Fibroblast of lung (primary cell): Measurements from ENCODE around the gene CTDSP1.

ENCODE experiments used
- CTCF ChIP-seq, 2 donors: IDR thresholded peaks in 1 of 2; conservative IDR thresholded peaks in 1 of 2; 1 replicate in 1 of 2; 2 replicates in 1 of 2; pipeline ENCODE4 v1.5.1; 2011 to 2012; ENCODE audit warnings: low read length in 2 of 2, control low read depth in 1 of 2, inconsistent platforms in 1 of 2, low read depth in 1 of 2, mild to moderate bottlenecking in 1 of 2
- EZH2 ChIP-seq: IDR thresholded peaks from 2 replicates; pipeline ENCODE4 v1.5.1; 2012; ENCODE audit warnings: low read length, control low read depth, mild to moderate bottlenecking; ENCODE audit errors: missing control alignments

GRCh38 chr2:218386505-218387368 lies 12.9 kb upstream of the CTDSP1 start:
- TF ChIP-seq EZH2: no peak
- no peak for TF ChIP-seq CTCF (conservative IDR thresholded peaks at IDR 0.05 in 1 of 2, IDR thresholded peaks at IDR 0.05 in 1 of 2; ENCODE audit: low read depth in 1 of 2, low read length in 2 of 2)
